ENCODE results near the gene GDF3.

The GDF3 gene

DNA sequence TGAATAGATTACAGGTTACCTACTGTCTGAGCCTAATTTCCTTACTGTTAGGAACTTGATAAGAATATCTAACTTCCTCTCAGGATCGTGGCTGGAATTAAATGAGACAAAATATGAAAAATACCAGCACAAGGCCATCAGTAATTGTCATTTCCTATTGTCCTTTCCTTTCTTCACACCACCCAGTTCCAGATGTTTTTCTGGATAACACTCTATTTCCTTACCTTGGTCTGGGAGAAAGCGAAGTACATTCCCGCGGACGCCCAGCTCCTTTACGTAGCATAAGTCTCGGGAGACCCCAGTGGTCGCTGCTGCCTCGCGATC lies 376 bp downstream of the GDF3 start:
- ChIA-PET CTCF (no interaction called here), POLR2A (no interaction called here)
- DNase-seq (ENCODE audit: low read depth, low spot score), result no peak
- TF ChIP-seq, protein P1, sequence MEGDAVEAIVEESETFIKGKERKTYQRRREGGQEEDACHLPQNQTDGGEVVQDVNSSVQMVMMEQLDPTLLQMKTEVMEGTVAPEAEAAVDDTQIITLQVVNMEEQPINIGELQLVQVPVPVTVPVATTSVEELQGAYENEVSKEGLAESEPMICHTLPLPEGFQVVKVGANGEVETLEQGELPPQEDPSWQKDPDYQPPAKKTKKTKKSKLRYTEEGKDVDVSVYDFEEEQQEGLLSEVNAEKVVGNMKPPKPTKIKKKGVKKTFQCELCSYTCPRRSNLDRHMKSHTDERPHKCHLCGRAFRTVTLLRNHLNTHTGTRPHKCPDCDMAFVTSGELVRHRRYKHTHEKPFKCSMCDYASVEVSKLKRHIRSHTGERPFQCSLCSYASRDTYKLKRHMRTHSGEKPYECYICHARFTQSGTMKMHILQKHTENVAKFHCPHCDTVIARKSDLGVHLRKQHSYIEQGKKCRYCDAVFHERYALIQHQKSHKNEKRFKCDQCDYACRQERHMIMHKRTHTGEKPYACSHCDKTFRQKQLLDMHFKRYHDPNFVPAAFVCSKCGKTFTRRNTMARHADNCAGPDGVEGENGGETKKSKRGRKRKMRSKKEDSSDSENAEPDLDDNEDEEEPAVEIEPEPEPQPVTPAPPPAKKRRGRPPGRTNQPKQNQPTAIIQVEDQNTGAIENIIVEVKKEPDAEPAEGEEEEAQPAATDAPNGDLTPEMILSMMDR (IDR thresholded peaks at IDR 0.05; ENCODE audit: insufficient read depth, low read length, missing control alignments), result no peak
- H3K4me3 ChIP-seq (ENCODE audit: low read depth, low read length), result no peak overlapping the region

DNA sequence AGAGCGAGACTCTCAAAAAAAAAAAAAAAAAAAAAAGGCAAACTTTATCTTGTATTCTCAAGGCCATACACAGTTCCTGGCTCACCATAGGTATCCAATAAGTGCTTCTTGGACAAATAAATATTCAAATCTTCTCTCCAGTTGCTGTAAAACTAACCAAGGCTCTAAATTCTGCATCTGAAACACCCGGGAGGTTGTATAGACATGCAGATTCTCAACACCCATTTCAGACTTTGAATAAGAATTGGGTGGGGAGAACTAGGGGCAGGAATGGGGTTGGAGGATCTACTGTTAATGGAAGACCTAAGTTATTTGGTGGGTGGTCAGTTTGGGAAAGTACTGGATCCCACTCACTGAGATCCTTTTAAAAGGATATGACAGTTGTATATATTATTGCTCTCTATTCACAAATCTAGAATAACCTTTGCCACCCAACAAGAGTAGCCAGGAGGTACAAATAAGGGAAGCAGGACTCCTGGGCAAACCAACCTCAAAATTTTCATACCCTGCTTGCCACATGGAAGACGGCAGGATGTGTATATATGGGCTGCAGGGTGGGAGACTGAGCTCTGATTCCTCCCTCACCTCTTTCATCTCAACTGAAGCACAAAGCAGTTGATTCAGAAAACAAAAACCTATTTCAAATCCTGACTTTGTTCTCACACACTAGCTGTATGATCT lies 879 bp downstream of the GDF3 start:
- TF ChIP-seq, protein P1 (IDR thresholded peaks at IDR 0.05; ENCODE audit: insufficient read depth, low read length, missing control alignments), result no peak
- ChIA-PET POLR2A (no interaction called here), CTCF (no interaction called here)
- DNase-seq (ENCODE audit: low read depth, low spot score), result no peak
- no peak overlapping the region for H3K4me3 ChIP-seq (ENCODE audit: low read depth, low read length)

- TF ChIP-seq, protein P1 (IDR thresholded peaks at IDR 0.05; ENCODE audit: insufficient read depth, low read length, missing control alignments), result no peak
- DNase-seq (ENCODE audit: low read depth, low spot score), result no peak
- ChIA-PET CTCF (no interaction called here), POLR2A (no interaction called here)
- no peak overlapping the region for H3K4me3 ChIP-seq (ENCODE audit: low read depth, low read length)
Measured at GRCh38 chr12:7693793-7694192, 1.8 kb downstream of the GDF3 start.

GRCh38 chr12:7681535-7681934 lies 14.0 kb downstream of the GDF3 start:
- TF ChIP-seq, protein P1 (IDR thresholded peaks at IDR 0.05; ENCODE audit: insufficient read depth, low read length, missing control alignments), result no peak
- CTCF ChIA-PET, result no interaction called here
- H3K4me3 ChIP-seq (ENCODE audit: low read depth, low read length), result no peak overlapping the region
- no peak for DNase-seq (ENCODE audit: low read depth, low spot score)
- POLR2A ChIA-PET, result no interaction called here

- no peak overlapping the region for H3K4me3 ChIP-seq (ENCODE audit: low read depth, low read length)
- CTCF ChIA-PET, result interaction anchor here (1.0 to 4.7 kb wide), 2 partner anchors 13 to 127 kb away, joined by 3 to 81 read pairs; no protein-coding TSS in a partner anchor
- TF ChIP-seq, protein P1 (IDR thresholded peaks at IDR 0.05; ENCODE audit: insufficient read depth, low read length, missing control alignments), result no peak
- POLR2A ChIA-PET, result no interaction called here
- no peak for DNase-seq (ENCODE audit: low read depth, low spot score)
Measured at GRCh38 chr12:7679251-7680045, 16.1 kb downstream of the GDF3 start.

GRCh38 chr12:7678744-7679143 lies 16.8 kb downstream of the GDF3 start:
- ChIA-PET CTCF (interaction anchor here (1.0 to 4.7 kb wide), 2 partner anchors 12 to 127 kb away, joined by 3 to 81 read pairs; no protein-coding TSS in a partner anchor), POLR2A (no interaction called here)
- no peak for DNase-seq (ENCODE audit: low read depth, low spot score)
- no peak overlapping the region for H3K4me3 ChIP-seq (ENCODE audit: low read depth, low read length)
- TF ChIP-seq, protein P1 (IDR thresholded peaks at IDR 0.05; ENCODE audit: insufficient read depth, low read length, missing control alignments), result no peak
